Left lobe of liver (tissue), 2 donors: ENCODE measurements around the gene KIF21B. TPM values are rescaled to one million over a fixed set of nuclear protein-coding genes. Genes with fewer than 3 reads are reported as not detected.

Experiments used
- ATAC-seq: fragments of 200-7000 bp; cut with Tn5 transposase; one replicate; pipeline ENCODE4 v1.9.1; 2020; ENCODE audit warnings: mild to moderate bottlenecking, moderate library complexity
- DNase-seq: peaks from one replicate; pipeline ENCODE4 v3.0.0-alpha.2; 2020; ENCODE audit warnings: low spot score
- total RNA-seq: library from RNA; stranded (reverse); gene quantifications from one replicate; pipeline ENCODE4 v1.2.1, GENCODE V29; 2021
- donor health status: DM: no; HTN: no; CAD: no; lungs with moderate emphysema.
- donor health status: DM: no; HTN: yes; CAD: no.

KIF21B gene, protein sequence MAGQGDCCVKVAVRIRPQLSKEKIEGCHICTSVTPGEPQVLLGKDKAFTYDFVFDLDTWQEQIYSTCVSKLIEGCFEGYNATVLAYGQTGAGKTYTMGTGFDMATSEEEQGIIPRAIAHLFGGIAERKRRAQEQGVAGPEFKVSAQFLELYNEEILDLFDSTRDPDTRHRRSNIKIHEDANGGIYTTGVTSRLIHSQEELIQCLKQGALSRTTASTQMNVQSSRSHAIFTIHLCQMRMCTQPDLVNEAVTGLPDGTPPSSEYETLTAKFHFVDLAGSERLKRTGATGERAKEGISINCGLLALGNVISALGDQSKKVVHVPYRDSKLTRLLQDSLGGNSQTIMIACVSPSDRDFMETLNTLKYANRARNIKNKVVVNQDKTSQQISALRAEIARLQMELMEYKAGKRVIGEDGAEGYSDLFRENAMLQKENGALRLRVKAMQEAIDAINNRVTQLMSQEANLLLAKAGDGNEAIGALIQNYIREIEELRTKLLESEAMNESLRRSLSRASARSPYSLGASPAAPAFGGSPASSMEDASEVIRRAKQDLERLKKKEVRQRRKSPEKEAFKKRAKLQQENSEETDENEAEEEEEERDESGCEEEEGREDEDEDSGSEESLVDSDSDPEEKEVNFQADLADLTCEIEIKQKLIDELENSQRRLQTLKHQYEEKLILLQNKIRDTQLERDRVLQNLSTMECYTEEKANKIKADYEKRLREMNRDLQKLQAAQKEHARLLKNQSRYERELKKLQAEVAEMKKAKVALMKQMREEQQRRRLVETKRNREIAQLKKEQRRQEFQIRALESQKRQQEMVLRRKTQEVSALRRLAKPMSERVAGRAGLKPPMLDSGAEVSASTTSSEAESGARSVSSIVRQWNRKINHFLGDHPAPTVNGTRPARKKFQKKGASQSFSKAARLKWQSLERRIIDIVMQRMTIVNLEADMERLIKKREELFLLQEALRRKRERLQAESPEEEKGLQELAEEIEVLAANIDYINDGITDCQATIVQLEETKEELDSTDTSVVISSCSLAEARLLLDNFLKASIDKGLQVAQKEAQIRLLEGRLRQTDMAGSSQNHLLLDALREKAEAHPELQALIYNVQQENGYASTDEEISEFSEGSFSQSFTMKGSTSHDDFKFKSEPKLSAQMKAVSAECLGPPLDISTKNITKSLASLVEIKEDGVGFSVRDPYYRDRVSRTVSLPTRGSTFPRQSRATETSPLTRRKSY (N-terminal part only)
- 0.93 TPM for total RNA-seq

DNA sequence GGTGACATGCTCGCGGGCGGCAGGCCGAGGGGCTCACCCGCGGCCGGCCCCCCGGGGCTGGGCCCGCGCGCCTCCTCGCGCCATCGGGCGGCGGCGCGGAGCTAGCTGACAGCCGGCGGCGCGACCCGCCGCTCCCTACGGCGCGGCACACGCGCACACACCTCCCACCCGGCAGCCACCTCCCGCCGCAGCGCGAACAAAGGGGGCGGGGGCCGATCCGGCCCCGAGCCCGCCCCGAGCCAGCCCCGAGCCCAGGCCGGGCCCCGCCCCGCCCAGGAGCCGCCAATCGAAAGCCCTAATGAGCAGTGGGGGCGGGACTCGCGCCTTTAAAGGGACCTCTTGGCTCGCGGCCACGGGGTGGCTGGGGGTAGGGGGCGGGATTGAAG is at the start of gene KIF21B:
Gene KIF21B, minus strand, starts transcription at position 198 of the 386 bp plus-strand sequence. CDS start 331 bp downstream, outside the sequence.
- peak; percentile 82 for ATAC-seq
- DNase-seq, result peak; percentile 85

DNA sequence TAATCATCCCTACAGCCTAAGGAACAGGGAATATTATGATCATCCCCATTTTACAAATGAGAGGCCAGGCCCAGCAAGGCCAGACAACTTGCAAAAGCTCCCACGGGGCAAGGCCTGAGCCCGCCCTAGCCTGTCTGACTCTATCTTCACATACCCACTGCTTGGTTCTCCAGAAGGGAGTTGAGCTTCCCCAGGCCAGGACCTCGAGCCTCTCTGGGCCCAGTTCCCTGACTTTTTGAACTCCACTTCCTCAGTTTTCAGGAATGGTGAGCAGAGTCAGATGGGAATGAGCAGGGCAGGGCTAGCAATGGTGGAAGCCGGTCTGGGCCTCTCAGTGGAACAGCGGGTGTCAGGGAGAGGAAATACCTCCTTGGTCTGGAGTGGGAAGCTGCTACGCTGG is 49.4 kb upstream of the KIF21B start:
- ATAC-seq (peak; percentile 54), DNase-seq (no peak)

DNA sequence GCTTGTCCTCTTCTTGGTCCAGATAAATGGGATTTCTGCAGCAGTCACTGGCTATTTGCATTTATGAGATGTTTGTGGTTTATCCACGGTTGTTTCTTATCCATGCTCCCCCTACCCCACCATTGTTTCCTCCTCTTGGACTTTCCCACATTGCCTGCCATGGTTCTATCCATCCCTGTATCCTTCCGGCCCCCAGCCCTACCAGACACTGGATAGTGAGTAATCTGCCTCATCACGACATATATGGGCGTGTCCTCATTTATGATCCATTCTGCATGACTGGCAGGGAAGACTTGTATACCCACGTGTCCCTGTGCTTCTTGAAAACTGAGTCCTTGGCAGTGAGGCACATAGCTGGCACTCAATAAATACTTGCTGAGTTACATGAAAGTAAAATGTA is 48.6 kb upstream of the KIF21B start:
- ATAC-seq (no peak), DNase-seq (no peak)

DNA sequence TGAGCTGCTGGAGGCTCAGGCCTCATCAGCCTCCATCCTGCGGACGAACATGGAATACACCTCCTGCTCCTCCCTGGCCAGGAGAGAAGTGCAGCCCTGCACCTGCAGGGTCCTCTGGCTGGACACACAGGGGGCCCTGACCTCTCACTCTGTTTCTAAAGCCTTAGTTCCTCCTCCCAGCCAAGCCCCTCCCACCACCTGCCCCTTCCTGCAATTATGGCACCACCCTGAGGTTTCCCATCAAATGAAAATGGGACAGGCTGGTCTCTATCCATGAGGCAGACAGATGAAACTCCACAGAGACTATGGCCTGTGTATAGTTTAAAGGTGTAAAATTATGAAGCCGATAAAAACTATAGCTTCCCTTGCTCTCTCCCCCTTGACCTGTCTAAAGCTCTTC is 46.1 kb upstream of the KIF21B start:
- no peak for DNase-seq
- ATAC-seq, result no peak

DNA sequence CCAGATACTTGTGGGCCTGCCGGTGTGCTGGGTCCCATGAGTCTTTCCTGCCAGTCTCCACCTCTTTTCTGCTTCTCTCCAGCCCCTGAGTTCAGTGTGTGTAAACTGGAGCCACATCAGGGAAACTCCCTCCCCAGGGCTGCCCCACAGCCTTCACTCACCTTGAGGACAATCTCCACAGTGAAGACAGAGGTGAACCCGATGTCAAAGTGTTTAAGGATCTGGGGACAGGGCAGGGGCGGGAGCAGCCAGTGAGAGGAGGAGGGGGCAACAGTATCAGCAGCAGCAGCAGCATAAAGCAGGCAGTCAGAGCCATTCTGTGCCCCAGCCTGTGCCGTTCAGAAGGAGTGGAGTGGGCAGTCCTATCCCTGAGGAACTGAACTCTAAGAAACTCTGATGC is 45.5 kb upstream of the KIF21B start:
- ATAC-seq (no peak), DNase-seq (no peak)

DNA sequence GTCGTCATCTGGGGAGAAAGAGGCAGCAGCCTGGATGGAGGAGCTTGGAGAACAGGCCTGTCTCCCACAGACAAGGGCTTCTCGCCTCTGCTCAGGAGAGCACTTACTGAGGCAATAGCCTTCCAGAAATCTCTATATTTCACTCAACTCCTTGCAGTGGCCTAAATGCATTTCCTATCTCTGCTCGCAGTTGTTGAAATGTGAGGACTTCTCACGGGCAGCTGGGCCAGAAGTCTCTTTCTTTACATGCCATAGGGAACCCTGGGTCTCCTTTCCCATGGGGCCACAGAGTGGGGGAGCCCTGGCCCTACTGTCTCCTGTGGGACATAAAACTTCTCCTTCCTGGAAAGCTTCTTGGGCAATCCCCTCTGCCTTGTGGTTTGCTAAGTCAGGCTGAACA is 43.5 kb upstream of the KIF21B start:
- ATAC-seq, result no peak
- no peak for DNase-seq

DNA sequence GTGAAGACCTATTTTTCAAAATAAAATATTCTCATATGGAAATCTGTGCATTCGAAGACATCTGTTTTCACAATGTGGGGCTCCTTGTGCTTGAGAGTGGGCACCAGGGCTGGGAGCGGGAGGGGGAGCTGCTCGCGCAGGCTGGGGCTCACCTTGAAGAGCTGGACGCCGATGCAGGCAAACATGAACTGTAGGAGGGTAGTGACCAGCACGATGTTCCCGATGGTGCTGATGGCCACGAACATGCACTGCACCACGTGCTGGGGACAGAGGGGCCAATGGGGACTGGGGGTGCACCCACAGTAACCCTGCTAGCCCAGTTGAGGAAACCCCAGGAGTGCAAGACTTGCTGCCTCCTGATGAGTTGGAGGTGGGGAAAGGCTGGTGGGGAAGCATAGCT is 42.2 kb upstream of the KIF21B start:
- DNase-seq (no peak), ATAC-seq (no peak)

DNA sequence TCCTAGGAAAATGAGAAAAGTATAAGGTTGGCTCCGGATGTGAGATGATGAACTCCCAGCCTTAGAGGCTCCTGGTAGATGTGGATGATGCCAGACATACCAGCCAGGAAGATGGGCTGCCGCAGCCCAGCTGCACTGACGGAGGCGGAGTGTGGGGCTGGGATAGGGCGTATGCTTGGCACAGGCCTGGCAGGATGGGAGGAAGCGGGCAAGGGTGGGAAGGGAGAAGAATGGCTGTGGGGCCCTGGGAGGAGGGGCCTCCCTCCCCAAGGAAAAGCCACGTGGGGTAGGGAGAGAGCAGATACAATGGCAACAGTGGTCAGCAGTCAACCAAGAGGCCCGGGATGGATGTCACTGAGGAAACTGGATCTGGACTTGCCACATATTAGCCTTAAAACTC is 41.3 kb upstream of the KIF21B start:
- ATAC-seq (no peak), DNase-seq (no peak)

DNA sequence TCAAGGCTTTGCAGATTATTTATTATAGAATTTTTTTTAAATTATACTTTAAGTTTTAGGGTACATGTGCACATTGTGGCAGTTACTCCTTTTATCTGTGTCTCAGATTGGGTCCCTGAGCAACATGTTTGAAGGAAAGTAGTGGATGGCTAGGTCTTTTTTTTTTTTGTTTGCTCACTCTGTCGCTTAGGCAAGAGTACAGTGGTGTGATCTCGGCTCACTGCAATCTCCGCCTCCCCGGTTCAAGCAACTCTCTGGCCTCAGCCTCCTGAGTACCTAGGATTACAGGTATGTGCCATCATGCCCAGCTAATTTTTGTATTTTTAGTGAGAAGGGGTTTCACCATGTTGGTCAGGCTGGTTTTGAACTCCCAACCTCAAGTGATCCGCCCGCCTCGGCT is 39.6 kb upstream of the KIF21B start:
- ATAC-seq, result peak; percentile 38
- DNase-seq, result no peak

DNA sequence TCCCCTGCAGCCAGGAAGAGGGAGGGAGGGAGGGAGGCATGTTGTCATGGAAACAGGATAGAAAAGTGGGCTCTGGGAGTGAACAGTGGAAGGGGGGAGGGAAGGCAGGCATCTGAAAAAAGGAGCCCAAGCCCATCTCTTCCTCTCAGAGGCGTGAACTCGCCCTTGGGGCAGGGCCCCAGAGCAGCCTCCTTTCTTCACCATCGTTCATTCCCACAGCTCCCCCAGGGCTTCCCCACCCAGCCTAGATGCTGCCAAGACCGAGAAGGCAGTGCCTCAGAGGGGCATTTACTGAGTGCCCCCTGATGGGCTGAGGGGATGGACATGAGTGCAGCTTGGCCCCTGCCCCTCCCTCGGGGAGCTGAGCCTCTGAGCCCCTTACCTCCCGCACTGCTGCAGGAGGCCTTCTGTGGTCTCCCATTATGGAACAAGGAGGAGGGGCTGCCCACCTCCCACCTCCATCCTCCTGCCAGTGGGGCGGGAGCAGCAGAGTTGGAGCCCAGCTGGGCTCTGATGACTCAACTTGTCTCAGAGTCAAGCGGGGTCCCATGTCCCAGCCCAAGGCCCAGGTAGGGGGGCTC is 39.1 kb upstream of the KIF21B start:
- ATAC-seq (no peak), DNase-seq (no peak)

DNA sequence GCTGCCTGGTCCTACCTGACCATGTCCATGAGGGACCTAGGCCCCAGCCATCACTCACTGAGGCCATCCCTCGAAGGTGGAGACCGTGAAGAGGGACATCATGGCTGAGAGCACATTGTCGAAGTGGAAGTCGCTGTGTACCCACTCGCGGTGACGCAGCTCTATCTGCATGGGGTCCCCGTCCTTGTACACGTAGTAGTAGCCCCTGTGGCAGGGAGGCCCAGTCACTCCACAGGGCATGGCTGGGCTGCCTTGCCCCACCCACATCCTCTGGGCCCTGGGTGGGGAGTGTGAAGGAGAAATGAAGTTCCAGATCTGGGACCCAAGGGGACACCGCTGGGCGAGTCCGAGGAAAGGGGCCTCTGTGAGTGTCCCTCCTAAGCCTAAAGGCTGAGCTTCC is 38.4 kb upstream of the KIF21B start:
- DNase-seq (no peak), ATAC-seq (no peak)

DNA sequence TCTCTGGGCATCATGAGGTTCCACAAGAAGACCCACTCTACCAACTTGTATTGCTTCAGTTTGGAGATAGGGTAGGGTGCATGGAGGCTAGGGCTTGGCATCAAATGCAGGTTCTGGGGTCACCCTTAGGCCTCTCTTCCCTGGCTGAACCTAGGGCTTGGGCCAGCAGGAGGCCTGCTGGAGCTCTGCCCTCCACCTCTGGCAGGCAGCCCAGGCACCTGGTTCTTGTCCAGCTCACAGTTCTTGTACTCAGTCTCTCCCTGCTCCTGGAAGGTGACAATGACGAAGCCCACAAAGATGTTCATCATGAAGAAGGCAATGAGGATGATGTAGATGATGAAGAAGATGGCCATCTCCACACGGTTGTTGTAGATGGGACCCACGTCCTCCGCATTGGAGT is 37.5 kb upstream of the KIF21B start:
- ATAC-seq (peak; percentile 77), DNase-seq (peak; percentile 66)

DNA sequence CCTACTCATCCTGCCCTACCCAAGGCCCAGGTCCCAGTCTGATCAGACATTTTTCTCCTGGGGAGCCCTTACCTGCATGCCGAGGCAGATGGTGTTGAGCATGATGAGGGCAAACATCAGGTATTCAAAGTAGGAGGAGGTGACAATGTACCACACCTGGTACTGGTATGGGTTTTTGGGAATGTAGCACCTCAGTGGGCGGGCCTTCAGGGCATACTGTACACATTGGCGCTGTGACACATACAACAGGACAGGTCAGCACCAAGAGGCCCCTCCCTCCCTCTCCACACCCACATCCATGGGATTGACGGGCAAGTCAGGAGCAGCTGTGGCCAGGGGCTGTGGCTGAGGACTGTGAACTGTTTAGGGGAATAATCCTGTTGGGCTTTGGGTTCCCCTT is 37.1 kb upstream of the KIF21B start:
- DNase-seq (no peak), ATAC-seq (no peak)

DNA sequence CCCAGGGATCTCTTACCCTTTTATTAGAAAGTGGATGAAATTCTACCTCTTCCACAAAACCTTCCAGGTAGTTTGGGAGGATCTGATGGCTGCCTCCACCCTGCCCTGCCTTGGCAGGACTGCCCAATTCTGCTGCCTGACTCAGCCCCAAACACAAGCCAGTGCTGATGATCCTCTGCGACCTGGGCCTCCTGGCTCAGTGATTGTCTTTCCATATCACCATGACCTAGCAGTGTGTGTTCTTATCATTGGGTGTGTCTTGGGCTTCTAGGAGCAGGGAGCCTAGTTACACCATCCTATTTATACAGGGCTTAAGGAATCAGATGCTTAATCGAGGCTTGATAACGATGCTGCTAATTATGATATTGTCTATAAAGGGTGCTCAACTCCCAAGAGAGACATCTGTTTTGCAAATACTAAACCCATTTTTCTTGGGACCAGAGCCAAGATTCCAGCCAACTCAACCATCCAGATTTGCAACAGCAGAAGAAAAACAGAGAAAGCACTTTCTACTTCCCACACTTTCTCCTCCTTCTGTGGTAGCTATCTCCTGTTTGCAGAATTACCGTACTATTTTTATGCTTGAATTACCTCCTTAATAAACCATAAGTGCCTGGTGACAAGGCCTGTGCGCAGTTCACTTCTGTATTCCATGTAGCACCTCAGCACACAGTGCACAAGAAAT is 36.5 kb upstream of the KIF21B start:
- DNase-seq (no peak), ATAC-seq (no peak)

DNA sequence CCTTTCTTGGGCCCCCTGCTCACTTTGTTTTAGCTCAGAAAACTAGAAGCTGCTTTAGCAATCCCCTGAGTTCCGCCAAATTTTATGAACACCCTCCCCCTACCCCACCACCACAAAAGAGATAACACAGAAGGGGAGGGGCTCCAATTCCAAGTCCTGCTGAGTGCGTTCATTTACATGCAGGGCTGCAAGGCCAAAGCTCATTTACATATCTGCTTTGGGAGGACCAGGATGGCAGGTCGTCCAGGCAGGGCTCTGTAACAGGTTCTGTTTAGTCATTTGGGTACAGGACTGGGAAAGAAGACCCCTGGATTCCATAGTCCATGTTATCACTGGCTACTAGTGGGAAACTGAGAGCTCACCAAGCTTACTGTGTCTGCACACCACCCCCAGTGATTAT is 35.9 kb upstream of the KIF21B start:
- ATAC-seq, result no peak
- DNase-seq, result no peak

DNA sequence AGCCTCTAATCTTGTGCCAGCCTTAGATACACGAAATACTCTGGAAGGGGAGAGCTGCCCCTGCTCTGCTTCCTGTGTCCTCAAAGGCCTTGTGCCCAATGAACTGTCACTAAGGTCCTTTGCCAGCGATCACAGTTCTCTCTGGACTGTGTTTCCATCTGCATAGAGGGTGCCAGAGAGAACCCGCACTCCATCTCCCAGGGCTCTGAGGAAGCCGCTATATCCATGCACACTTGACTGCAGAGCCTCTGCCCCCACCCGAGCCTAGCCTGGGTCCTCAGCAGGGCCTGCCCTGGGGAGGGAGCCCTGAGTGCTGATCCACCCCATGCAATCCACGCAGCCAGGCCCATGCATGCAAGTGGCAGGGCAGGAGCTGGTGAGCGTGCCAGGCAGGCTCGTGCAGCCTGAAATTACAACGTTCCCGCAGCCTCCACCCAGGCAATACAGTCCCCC is 30.6 kb upstream of the KIF21B start:
- ATAC-seq (no peak), DNase-seq (no peak)

DNA sequence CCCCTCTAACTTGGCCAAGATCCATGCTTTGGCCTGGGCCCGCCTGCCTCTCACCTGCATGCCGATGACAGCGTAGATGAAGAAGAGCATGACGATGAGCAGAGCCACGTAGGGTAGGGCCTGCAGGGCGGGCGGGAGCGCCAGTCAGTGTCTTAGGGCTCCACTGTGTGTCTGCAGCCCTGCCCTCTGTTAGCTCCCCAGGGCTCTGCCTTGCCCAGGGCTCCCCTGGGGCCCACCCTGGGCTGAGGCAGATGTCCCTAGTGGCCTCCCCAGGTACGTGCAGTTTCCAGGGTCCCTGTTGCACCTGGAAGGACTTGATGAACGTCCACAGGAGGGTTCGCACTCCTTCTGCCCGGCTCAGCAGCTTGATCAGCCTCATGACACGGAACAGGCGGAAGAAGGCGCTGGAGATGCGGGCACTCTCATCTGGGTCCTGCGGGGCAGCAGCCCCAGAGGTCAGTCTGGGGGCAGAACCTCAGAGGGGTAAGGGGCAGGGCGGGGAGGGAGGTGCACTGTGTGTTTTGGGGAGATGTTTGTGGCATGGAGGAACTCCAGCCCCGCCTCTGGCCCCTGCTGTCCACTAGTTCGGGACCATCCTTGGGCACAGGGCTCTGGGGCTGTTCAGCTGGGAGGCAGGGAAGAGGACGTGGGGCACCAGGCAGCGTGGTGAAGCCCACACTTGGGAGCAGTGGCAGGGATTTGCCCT is 29.8 kb upstream of the KIF21B start:
- ATAC-seq (no peak), DNase-seq (no peak)

DNA sequence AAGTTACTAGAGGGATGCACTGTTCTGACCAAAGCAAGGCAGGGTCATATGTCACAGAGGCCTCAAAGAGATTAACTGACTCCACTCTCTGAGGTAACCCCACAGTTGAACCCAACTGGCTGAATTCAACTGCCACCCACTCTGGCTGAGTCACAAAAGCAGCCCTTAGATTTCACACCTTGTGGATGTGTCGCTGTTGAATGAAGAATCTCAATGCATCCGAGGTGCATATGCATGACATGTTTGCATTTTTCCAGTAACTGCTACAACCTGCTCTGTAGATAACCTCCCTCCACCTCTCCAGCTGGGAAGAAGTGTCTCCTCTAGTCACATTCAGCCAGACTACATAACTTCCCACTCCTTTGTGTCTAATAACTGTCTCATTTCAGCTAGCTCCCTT is 27.9 kb upstream of the KIF21B start:
- no peak for ATAC-seq
- DNase-seq, result no peak

DNA sequence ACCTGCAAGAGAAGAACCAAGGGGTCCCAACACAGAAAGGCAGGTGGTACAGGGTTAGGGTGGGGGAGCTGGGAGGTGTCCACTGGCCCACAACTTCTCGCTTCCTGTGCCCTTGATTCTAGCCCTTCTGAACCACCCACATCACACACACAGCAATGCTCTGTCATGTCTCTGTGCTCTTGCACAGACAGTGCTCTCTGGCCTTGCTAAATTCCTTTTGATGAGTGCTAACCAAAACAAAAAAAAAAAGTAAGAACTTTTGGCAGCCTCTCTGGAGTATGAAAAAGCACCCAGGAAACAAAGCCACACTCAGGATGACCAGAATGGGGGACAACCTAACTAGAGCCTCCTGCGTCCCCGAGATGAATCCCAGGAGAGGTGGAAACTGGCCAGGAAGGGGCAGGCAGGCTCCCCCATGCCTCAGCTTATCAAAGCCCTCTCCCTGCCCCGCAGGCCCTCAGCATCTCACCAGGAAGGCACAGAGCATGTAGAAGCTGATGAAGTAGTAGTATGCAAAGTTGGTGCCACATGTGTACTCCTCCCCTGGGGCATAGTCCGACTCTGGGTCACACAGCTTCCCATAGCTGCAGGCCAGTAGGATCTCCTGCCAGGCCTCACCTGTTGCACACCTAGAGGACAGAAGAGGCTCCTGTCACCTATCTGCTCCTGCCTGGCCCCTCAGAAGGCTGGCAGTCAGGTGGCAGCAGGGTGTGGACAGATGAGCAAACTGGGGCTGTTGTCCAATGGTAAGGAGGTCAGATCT is 27.2 kb upstream of the KIF21B start:
- no peak for DNase-seq
- ATAC-seq, result peak; percentile 56
